ENCODE measurements around the gene BCL2.

DNA sequence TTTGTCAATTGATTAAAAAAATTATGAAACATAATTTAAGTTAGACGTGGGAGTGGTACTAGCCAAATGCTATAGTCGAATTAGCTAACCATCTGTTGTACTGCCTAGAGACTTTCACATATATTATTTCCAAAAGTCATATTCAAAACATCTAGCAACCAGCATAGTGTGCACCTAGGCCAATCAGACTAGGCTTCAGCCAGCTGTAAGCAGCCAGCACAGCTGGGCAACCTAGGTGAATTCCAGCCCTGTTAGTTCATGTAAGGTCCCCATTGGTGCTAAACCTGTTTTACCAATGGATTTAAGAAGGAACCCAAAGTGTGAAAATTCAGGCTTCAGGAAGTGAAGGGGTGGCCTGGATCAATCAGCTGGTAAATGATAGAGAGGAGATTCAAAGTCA, 144.3 kb downstream of the BCL2 start:
- TF ChIP-seq CTCF (IDR thresholded peaks at IDR 0.05; ENCODE audit: low read depth, low read length) (no peak), EZH2phosphoT487 (IDR thresholded peaks at IDR 0.05; ENCODE audit: low read depth) (no peak)
